Activated T-helper 9 cell treated with anti-CD3 and anti-CD28 coated beads, Interleukin-2, amount 50 U/mL, for 16 hours (primary cell): ENCODE results near the gene NOM1.

ENCODE experiments used
- DNase-seq: peaks from one replicate; pipeline ENCODE4 v3.0.0-alpha.2; 2020; ENCODE audit warnings: low read depth

The NOM1 gene

GRCh38 chr7:156984174-156984891 is 34.8 kb downstream of the NOM1 start:
- DNase-seq, result no peak

DNA sequence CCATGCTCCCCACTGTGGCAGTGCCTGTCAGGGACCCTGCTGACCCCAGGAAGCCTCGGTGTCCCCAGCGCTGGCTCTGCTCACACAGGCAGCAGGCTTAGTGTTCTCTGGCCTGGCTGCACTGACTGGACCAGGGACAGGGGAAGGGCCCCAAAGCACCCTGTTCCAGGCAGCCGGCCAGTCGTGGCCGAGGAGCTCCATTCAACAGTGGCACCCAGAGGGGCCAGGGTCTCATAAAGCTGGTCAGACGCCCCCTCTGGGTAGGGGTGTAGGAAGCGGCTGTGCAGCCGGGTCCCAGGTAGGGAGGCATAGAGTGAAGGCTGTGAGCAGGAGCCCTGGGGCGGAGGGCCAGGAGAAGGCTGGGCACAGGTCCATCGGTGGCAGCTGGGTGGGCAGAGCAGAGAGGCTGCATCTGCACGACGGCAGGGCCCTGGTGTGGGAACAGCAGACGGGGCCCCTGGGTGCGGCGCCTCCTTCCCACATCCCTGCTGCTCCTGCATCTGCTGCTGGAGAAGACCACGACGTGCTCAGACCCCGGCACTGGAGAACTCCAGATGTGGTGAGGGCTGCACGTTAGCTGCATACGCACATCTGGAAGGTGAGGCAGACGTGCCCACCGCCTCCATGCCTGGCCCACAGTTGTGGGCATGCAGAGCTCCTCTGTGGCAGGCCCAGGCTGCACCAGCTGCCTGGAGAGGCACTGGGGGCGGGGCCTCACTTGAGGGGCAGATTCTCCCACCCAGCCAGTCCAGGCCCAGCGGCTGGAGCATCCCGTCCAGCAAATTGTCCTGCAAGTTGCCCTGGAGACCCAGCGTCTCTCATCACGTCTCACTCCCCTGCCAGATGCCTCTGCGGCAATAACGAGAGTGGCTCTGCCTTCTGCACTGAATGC is 35.8 kb downstream of the NOM1 start:
- DNase-seq, result no peak

DNA sequence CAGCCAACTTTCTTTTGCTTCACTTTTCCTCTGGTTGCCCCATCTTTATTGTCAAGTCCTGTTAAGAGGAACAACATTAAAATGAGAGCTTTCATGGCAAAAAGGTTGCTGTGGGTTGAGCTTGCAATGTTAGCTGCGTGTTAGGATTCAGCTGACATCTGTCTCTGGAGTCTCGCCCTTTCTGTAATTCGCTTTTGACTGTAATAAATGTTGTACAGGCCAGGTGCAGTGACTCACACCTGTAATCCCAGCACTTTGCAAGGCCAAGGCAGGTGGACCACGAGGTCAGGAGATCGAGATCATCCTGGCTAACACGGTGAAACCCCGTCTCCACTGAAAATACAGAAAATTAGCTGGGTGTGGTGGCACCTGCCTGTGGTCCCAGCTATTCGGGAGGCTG is 36.9 kb downstream of the NOM1 start:
- no peak for DNase-seq

DNA sequence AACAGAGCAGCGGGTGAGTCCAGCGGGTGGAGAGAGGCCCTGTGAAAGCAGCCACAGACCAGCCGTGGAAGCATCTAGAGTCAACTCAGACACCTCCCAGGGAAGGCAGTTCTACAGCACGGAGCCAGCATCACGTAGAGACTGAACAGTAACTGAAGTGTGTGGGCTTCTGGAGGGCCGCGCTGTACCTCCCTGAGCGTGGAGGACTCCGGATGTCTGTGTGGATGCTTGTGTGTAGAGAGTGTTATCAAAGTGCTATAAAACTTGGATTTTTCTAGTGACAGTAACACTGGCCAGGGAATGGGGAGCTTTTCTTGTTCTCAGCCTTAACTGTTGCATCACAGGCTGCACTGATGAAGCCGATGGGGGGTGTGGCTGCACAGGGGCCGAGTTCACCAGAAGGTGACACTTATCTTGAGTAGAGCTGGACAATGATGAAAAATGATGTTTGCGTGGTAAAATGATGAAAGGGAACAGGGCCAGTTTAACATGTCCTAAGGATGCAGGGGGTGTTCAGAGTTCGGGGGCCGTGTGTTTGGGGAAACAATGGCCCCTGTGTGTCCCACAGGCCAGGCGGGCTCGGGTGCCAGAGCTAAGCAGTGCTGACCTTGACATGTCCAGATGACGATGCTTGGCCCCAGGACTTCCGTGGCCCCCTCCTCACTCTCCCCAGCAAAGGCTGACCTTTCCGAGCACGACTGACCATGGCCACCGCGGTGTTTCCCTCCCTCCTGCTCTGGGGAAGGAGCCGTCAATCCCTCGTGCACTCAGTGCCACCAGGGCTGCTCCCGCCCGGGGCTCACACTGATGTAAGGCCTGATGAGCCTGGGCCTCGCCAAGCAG is 39.1 kb downstream of the NOM1 start:
- DNase-seq, result no peak

- no peak for DNase-seq
Measured at GRCh38 chr7:156989766-156990535, 40.4 kb downstream of the NOM1 start.

GRCh38 chr7:156993021-156993924 is 43.8 kb downstream of the NOM1 start:
- DNase-seq, result no peak

DNA sequence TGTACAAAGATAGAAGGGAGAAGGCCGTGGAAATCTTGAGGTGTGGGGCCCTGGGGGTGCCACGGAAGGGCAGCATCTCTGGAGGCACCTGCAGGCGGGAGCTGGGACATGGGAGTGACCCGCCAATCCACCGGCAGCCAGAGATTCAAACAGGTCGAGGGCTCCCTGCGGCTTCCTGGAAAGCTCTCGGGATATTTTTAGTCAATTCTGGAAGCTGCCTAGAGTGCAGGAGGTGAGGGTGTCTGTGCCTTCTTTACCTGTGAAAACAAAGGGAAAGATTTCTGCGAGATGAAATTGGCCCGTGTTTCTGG is 44.4 kb downstream of the NOM1 start:
- DNase-seq, result no peak

DNA sequence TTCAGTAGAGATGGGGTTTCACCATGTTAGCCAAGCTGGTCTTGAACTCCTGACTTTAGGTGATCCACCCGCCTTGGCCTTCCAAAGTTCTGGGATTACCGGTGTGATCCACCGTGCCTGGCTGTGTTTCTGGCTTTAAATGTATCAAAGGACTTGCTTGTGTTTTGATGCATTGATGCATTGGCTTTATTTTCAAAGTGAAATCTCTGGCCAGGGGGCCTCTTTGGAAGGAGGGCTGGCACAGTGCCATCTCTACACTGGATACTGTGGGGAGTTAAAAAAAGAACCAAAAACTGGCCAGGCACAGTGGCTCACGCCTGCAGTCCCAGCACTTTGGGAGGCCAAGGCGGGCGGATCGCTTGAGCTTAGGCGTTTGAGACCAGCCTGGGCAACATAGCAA is 44.9 kb downstream of the NOM1 start:
- DNase-seq, result no peak

GRCh38 chr7:156998988-156999957 is 49.8 kb downstream of the NOM1 start:
- DNase-seq, result no peak

DNA sequence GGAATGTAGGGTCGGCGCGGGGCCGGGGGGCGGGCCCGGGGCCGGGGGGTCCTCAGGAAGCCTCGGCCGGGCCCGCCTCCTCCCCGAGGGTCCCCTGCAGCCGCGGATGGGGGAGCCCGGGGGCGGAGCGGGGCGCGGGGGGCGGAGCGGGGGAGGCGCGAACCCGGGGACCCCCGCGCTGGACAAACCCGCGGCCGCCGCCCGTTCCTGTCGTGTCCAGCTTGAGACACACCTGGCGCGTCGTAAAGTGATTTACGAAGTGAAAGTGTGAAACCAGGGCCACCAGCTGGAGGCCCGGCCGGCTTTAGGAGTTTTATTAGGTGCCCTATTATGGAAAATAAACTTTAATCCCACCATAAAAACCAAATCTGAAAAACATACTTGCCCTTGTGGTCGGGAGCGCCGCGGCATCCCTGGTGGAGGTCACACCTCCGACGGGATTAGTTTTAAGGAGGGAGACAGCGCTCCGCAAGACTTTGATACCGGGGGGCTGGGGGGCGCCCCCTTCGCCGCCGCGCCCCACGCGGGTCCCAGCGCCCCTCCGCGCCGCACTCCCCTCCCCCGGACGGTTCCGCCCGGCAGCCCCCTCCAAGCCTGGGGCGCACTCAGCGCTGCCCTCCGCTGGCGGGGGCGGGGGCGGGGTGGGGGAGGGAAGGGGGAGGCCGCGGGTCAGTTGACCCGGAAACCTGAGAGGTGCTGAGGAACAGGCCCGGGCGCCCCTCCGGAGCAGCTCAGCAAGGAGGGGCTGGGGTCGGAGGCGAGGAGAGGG is 50.6 kb downstream of the NOM1 start:
- no peak for DNase-seq

GRCh38 chr7:157000741-157001653 is 51.5 kb downstream of the NOM1 start:
- no peak for DNase-seq

- no peak for DNase-seq
Measured at GRCh38 chr7:157001920-157002818, 52.7 kb downstream of the NOM1 start.

- no peak for DNase-seq
Measured at GRCh38 chr7:157002819-157003421, 53.4 kb downstream of the NOM1 start.

DNA sequence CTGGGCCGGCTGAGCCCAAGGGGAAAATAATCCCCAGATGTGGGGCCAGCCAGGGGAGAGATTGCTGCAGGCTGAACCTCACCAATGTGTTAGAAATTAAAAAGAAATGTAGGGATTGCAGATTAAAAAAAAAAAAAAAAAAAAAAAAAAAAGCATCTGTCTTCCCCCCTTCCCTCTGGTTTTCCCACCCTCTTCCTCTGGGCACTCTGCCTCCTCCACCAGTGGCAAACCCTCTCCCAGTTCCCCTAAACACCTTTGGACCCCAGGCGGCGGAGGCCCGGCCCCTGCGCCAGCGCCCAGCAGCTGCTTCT is 53.9 kb downstream of the NOM1 start:
- DNase-seq, result no peak

GRCh38 chr7:157003756-157004520 is 54.4 kb downstream of the NOM1 start:
- no peak for DNase-seq
